SU-DHL-6 (cell line): Measurements from ENCODE around the gene ADAMTS12.

Experiments
- H2AFZ ChIP-seq: fragments of 200-600 bp; sonication (generic); 2 replicates; pipeline ENCODE4 v1.6.1; 2014; ENCODE audit warnings: low read depth, mild to moderate bottlenecking, moderate library complexity, mixed read lengths, antibody characterized with exemption, low read length; ENCODE audit not compliant: severe bottlenecking
- H3F3A ChIP-seq: fragments of 200-600 bp; shearing (Covaris generic); 2 replicates; pipeline ENCODE4 v1.6.0; 2016; ENCODE audit warnings: antibody characterized with exemption, mild to moderate bottlenecking; ENCODE audit not compliant: insufficient read depth
- H3K27ac ChIP-seq: fragments of 200-600 bp; sonication (generic); 2 replicates; pipeline ENCODE4 v1.5.1; 2016; ENCODE audit warnings: low read depth, mild to moderate bottlenecking, low read length, moderate library complexity, mixed read lengths
- H3K27me3 ChIP-seq: fragments of 200-600 bp; sonication (generic), shearing (Covaris generic); 2 replicates; pipeline ENCODE4 v1.6.0; 2014; ENCODE audit warnings: mild to moderate bottlenecking, low read length
- H3K36me3 ChIP-seq: fragments of 200-600 bp; sonication (generic); 2 replicates; pipeline ENCODE4 v1.6.1; 2014; ENCODE audit warnings: mild to moderate bottlenecking, low read length, mixed read lengths
- H3K4me2 ChIP-seq: fragments of 300-600, 200-600 bp; shearing (Covaris generic), sonication (generic); 2 replicates; pipeline ENCODE4 v1.6.0; 2014; ENCODE audit warnings: low read length, low read depth, mild to moderate bottlenecking; ENCODE audit not compliant: poor library complexity, severe bottlenecking
- H3K4me3 ChIP-seq: fragments of 200-600 bp; sonication (generic); 2 replicates; pipeline ENCODE4 v1.5.1; 2014; ENCODE audit warnings: antibody characterized with exemption, low read length, mild to moderate bottlenecking, mixed read lengths; ENCODE audit not compliant: insufficient read depth, poor library complexity, severe bottlenecking
- H3K79me2 ChIP-seq: fragments of 200-600 bp; sonication (generic); 2 replicates; pipeline ENCODE4 v1.6.1; 2014; ENCODE audit warnings: mild to moderate bottlenecking, low read length, moderate library complexity; ENCODE audit not compliant: insufficient read depth
- H3K9ac ChIP-seq: fragments of 200-600 bp; sonication (generic); 2 replicates; pipeline ENCODE4 v1.7.0; 2014; ENCODE audit warnings: mild to moderate bottlenecking, low read length
- H3K9me2 ChIP-seq: fragments of 200-600 bp; sonication (generic); replicated peaks from 2 replicates; pipeline ENCODE4 v1.6.1; 2014; ENCODE audit warnings: low read length; ENCODE audit not compliant: insufficient read depth
- H3K9me3 ChIP-seq: fragments of 200-600 bp; sonication (generic); 2 replicates; pipeline ENCODE4 v1.6.1; 2014; ENCODE audit warnings: low read length, mixed read lengths; ENCODE audit not compliant: insufficient read depth
- H4K20me1 ChIP-seq: fragments of 200-600 bp; sonication (generic); 2 replicates; pipeline ENCODE4 v1.6.1; 2014; ENCODE audit warnings: low read depth, mild to moderate bottlenecking, antibody characterized with exemption, low read length, moderate library complexity, mixed read lengths
- EZH2phosphoT487 ChIP-seq: fragments of 200-600 bp; sonication (generic), shearing (Covaris generic); conservative IDR thresholded peaks from 2 replicates; pipeline ENCODE4 v1.6.1; 2018; ENCODE audit warnings: mild to moderate bottlenecking, antibody characterized with exemption, low read length, moderate library complexity, mixed read lengths
- TF ChIP-seq, protein P1 (sequence below): fragments of 200-600 bp; sonication (generic); IDR thresholded peaks from one replicate; pipeline ENCODE4 v1.5.1; 2017; ENCODE audit warnings: antibody characterized with exemption, mild to moderate bottlenecking, low read length, moderate library complexity; ENCODE audit not compliant: insufficient read depth, poor library complexity, severe bottlenecking

ADAMTS12 gene, protein sequence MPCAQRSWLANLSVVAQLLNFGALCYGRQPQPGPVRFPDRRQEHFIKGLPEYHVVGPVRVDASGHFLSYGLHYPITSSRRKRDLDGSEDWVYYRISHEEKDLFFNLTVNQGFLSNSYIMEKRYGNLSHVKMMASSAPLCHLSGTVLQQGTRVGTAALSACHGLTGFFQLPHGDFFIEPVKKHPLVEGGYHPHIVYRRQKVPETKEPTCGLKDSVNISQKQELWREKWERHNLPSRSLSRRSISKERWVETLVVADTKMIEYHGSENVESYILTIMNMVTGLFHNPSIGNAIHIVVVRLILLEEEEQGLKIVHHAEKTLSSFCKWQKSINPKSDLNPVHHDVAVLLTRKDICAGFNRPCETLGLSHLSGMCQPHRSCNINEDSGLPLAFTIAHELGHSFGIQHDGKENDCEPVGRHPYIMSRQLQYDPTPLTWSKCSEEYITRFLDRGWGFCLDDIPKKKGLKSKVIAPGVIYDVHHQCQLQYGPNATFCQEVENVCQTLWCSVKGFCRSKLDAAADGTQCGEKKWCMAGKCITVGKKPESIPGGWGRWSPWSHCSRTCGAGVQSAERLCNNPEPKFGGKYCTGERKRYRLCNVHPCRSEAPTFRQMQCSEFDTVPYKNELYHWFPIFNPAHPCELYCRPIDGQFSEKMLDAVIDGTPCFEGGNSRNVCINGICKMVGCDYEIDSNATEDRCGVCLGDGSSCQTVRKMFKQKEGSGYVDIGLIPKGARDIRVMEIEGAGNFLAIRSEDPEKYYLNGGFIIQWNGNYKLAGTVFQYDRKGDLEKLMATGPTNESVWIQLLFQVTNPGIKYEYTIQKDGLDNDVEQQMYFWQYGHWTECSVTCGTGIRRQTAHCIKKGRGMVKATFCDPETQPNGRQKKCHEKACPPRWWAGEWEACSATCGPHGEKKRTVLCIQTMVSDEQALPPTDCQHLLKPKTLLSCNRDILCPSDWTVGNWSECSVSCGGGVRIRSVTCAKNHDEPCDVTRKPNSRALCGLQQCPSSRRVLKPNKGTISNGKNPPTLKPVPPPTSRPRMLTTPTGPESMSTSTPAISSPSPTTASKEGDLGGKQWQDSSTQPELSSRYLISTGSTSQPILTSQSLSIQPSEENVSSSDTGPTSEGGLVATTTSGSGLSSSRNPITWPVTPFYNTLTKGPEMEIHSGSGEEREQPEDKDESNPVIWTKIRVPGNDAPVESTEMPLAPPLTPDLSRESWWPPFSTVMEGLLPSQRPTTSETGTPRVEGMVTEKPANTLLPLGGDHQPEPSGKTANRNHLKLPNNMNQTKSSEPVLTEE (N-terminal part only)

GRCh38 chr5:33891788-33892619 is at the start of gene ADAMTS12:
TSS of gene ADAMTS12 (minus strand) at chr5:33891990. CDS start at chr5:33891856, 134 bp downstream.
- H3F3A ChIP-seq, result no peaks in the 10 kb centered on the region
- H3K9ac ChIP-seq, result no peak within 1 kb of the TSS
- no peaks in the 10 kb centered on the region for H3K9me2 ChIP-seq
- H3K79me2 ChIP-seq, result no peaks in the 10 kb centered on the region
- H3K4me2 ChIP-seq, result no peak within 1 kb of the TSS
- H2AFZ ChIP-seq, result no peak within 1 kb of the TSS
- no peaks in the 10 kb centered on the region for H3K9me3 ChIP-seq
- H3K4me3 ChIP-seq, result no peak within 1 kb of the TSS
- H4K20me1 ChIP-seq, result no peaks in the 10 kb centered on the region
- no peaks in the 10 kb centered on the region for H3K36me3 ChIP-seq
- no peaks in the 10 kb centered on the region for H3K27me3 ChIP-seq
- TF ChIP-seq, protein P1, sequence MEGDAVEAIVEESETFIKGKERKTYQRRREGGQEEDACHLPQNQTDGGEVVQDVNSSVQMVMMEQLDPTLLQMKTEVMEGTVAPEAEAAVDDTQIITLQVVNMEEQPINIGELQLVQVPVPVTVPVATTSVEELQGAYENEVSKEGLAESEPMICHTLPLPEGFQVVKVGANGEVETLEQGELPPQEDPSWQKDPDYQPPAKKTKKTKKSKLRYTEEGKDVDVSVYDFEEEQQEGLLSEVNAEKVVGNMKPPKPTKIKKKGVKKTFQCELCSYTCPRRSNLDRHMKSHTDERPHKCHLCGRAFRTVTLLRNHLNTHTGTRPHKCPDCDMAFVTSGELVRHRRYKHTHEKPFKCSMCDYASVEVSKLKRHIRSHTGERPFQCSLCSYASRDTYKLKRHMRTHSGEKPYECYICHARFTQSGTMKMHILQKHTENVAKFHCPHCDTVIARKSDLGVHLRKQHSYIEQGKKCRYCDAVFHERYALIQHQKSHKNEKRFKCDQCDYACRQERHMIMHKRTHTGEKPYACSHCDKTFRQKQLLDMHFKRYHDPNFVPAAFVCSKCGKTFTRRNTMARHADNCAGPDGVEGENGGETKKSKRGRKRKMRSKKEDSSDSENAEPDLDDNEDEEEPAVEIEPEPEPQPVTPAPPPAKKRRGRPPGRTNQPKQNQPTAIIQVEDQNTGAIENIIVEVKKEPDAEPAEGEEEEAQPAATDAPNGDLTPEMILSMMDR, result no peak
- no peak for TF ChIP-seq EZH2phosphoT487
- H3K27ac ChIP-seq, result no peak within 1 kb of the TSS

DNA sequence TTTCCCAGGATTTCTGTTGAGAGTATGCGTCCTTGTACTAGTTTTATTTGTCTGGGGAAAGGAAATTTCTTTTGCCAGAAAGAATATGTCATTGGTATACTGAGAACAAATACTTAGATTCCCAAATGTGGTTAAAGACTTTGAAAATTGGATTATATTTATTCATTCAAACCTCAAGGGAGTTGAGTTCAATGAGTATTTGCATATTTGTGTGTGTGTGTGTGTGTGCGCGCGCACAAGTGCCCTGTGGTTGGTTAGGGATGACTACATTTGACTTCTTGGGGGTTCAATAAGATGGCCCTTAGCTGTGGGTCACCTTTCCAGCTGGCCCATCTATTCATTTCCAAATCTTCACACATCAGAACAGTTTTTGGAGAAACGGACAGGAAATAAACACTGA is 49.3 kb upstream of the ADAMTS12 start:
- Histone ChIP-seq H3K9me2 (no peaks in the 10 kb centered on the region), H2AFZ (no peak overlapping the region), H3K27me3 (no peaks in the 10 kb centered on the region), H3K36me3 (no peaks in the 10 kb centered on the region), H3K79me2 (no peaks in the 10 kb centered on the region), H3K9ac (no peak overlapping the region), H3K9me3 (no peaks in the 10 kb centered on the region), H3K4me3 (no peak overlapping the region), H3K4me2 (no peak overlapping the region), H4K20me1 (no peaks in the 10 kb centered on the region), H3K27ac (no peak overlapping the region), H3F3A (no peaks in the 10 kb centered on the region)
- no peak for TF ChIP-seq EZH2phosphoT487
- TF ChIP-seq, protein P1, result no peak

- no peak for TF ChIP-seq EZH2phosphoT487
- TF ChIP-seq, protein P1, result no peak
- H3K9ac ChIP-seq, result no peak overlapping the region
- no peak overlapping the region for H3K4me3 ChIP-seq
- H3K4me2 ChIP-seq, result no peak overlapping the region
- H4K20me1 ChIP-seq, result no peaks in the 10 kb centered on the region
- no peaks in the 10 kb centered on the region for H3K27me3 ChIP-seq
- no peaks in the 10 kb centered on the region for H3K9me2 ChIP-seq
- no peaks in the 10 kb centered on the region for H3K36me3 ChIP-seq
- H3F3A ChIP-seq, result no peaks in the 10 kb centered on the region
- no peaks in the 10 kb centered on the region for H3K9me3 ChIP-seq
- H3K79me2 ChIP-seq, result no peaks in the 10 kb centered on the region
- H2AFZ ChIP-seq, result no peak overlapping the region
- H3K27ac ChIP-seq, result no peak overlapping the region
Measured at GRCh38 chr5:33939556-33940262, 47.9 kb upstream of the ADAMTS12 start.
